ENCODE measurements around the gene CDH24. TPM values are rescaled to one million over a fixed set of nuclear protein-coding genes. Genes with fewer than 3 reads are reported as not detected.

CDH24 gene
- total and polyA plus RNA-seq, 2 donors from 2014 or later = 5.1 to 5.4 TPM

DNA sequence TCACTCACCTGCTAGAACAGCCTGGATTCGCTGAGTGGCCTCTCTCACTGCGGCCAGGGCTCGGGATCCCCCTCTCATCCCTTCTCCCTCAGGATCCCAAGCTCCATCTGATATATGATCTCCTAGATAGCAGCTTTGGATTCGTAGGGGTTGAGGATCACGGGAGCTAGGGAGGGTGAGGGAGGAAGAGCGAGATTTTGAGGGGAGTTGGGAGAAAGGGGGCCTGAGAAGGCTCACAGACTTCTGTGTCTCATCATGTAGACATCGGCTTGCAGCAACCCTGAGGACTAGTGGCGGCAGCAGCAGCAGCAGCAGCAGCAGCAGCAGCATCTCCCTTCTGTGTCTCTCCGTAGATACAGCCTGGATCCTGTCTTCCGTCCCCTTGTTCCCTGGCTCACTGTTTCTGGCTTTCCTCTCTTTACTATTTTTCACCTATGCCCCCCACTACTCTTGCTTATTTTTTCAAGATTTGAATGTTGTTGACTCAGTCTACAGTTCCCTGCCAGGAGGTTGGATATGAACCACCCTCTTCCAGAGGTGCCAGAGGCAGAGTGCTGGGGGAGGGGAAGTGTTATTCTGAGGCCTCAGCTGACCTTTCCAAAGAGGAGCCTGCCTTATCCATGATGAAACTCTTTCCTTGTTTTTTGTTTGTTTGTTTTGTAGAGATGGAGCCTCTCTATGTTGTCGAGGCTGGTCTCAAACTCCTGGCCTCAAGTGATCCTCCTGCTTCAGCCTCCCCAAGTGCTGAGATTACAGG lies 47.4 kb upstream of the CDH24 start, which contains the start of gene CIROP:
CIROP (minus strand) TSS at position 399 of the 757 bp plus-strand sequence; CDS start at position 330, 69 bp downstream.
- TF ChIP-seq CTCF (IDR thresholded peaks at IDR 0.05; ENCODE audit: borderline replicate concordance, extremely low read depth, insufficient read depth) = no peak
- Histone ChIP-seq H3K27ac (ENCODE audit: low read depth in 2 of 2, low read length in 2 of 2) (no peak within 1 kb of the TSS), H3K4me3 (ENCODE audit: low read length in 3 of 3) (no peak within 1 kb of the TSS), H3K9ac (ENCODE audit: low read length in 3 of 3) (no peak within 1 kb of the TSS), H3K27me3 (ENCODE audit: control insufficient read depth, insufficient read depth, low read length) (no peaks in the 10 kb centered on the region), H3K36me3 (ENCODE audit: control insufficient read depth in 2 of 3, insufficient read depth in 3 of 3, low read length in 3 of 3) (no peaks in the 10 kb centered on the region), H3K4me1 (ENCODE audit: control insufficient read depth in 2 of 3, insufficient read depth in 2 of 3, low read depth in 1 of 3, low read length in 3 of 3) (no peaks in the 10 kb centered on the region), H3K9me3 (ENCODE audit: control insufficient read depth in 2 of 3, insufficient read depth in 1 of 3, low read length in 3 of 3) (no peaks in the 10 kb centered on the region)
- FAIRE-seq (no peak), DNase-seq (peak in 2 of 5 donors; percentile 19 to 34)
- intact Hi-C loops (cut with DNase I) = no loop called here

DNA sequence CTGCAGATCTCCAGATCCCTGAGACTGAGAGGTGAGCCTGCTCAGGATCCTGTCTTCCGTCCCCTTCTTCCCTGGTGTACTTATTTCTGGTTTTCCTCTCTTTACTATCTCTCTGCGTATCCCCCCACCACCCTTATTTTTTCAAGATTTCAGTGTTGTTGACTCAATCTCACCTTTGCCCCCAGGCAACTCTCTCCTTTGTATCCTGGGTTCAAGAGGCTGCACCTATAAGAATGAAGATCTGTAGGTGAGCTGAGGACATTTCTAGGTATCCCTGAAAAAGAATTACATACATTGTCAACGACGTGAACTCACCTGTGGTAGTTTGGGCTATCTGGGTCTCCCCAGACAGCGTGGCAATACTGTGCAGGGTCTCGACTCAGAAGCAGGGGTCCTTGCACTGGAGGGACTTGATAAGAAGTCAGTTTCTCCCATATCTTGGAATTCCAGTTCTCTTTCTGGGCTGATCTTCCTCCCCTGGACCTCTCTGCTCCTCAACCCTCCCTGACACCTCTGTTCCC lies 46.8 kb upstream of the CDH24 start:
- no peak for DNase-seq
- no peak overlapping the region for H3K27ac ChIP-seq (ENCODE audit: low read depth in 2 of 2, low read length in 2 of 2)

GRCh38 chr14:23103581-23103980 lies 46.3 kb upstream of the CDH24 start:
- H3K36me3 ChIP-seq (ENCODE audit: control insufficient read depth in 2 of 3, insufficient read depth in 3 of 3, low read length in 3 of 3) = peaks cover 0 to 3% (median 2%) of the 10 kb centered on the region in 3 donors
- no peak overlapping the region for H3K27ac ChIP-seq (ENCODE audit: low read depth in 2 of 2, low read length in 2 of 2)
- H3K9me3 ChIP-seq (ENCODE audit: control insufficient read depth in 2 of 3, insufficient read depth in 1 of 3, low read length in 3 of 3) = no peaks in the 10 kb centered on the region
- no peak for FAIRE-seq
- intact Hi-C loops (cut with DNase I) = no loop called here
- H3K4me1 ChIP-seq (ENCODE audit: control insufficient read depth in 2 of 3, insufficient read depth in 2 of 3, low read depth in 1 of 3, low read length in 3 of 3) = no peaks in the 10 kb centered on the region
- H3K9ac ChIP-seq (ENCODE audit: low read length in 3 of 3) = peak overlapping the region in 1 of 3 donors; percentile 12
- DNase-seq = no peak
- TF ChIP-seq CTCF (IDR thresholded peaks at IDR 0.05; ENCODE audit: borderline replicate concordance, extremely low read depth, insufficient read depth) = no peak
- H3K4me3 ChIP-seq (ENCODE audit: low read length in 3 of 3) = no peak overlapping the region
- no peaks in the 10 kb centered on the region for H3K27me3 ChIP-seq (ENCODE audit: control insufficient read depth, insufficient read depth, low read length)

More for the DNA sequence above, 46.8 kb upstream of the CDH24 start:
- intact Hi-C loops (cut with DNase I) = no loop called here
- Histone ChIP-seq H3K4me3 (ENCODE audit: low read length in 3 of 3) (no peak overlapping the region), H3K9ac (ENCODE audit: low read length in 3 of 3) (no peak overlapping the region), H3K9me3 (ENCODE audit: control insufficient read depth in 2 of 3, insufficient read depth in 1 of 3, low read length in 3 of 3) (no peaks in the 10 kb centered on the region), H3K27me3 (ENCODE audit: control insufficient read depth, insufficient read depth, low read length) (no peaks in the 10 kb centered on the region), H3K4me1 (ENCODE audit: control insufficient read depth in 2 of 3, insufficient read depth in 2 of 3, low read depth in 1 of 3, low read length in 3 of 3) (no peaks in the 10 kb centered on the region), H3K36me3 (ENCODE audit: control insufficient read depth in 2 of 3, insufficient read depth in 3 of 3, low read length in 3 of 3) (no peaks in the 10 kb centered on the region)
- no peak for FAIRE-seq
- no peak for TF ChIP-seq CTCF (IDR thresholded peaks at IDR 0.05; ENCODE audit: borderline replicate concordance, extremely low read depth, insufficient read depth)

All from kidney (tissue), 14 donors.